Endothelial cell of umbilical vein (primary cell): ENCODE results near the gene PPFIA2. TPM values are rescaled to one million over a fixed set of nuclear protein-coding genes. Genes with fewer than 3 reads are reported as not detected.

Experiments used
- BruUV-seq: library from RNA; stranded (reverse); fragments of 400-500 nt; replicated peaks from 2 replicates; lab custom pipeline; 2021; lab: Mats Ljungman, UMichigan
- CTCF ChIA-PET: fragments of 300-600, 350-600 bp; sonication (Branson Sonifier 250); formaldehyde crosslinking; loops from one replicate; lab custom pipeline; 2021; ENCODE audit warnings: antibody characterized with exemption, inconsistent platforms; lab: Charles Lee
- POLR2A ChIA-PET: fragments of 300-600, 350-600 bp; sonication (Branson Sonifier 250); formaldehyde crosslinking; loops from one replicate; lab custom pipeline; 2021; ENCODE audit warnings: antibody characterized with exemption, inconsistent platforms; lab: Charles Lee
- DNase-seq: peaks from one replicate; pipeline ENCODE4 v3.0.0-alpha.2; 2011; ENCODE audit warnings: low read depth, low spot score
- FAIRE-seq: peaks from 2 replicates; lab custom pipeline; 2011; peaks lifted over from hg19 to GRCh38; lab: Jason Lieb, UNC
- H2AFZ ChIP-seq: 2 replicates; pipeline ENCODE4 v1.6.0; 2012; ENCODE audit warnings: low read depth, low read length, control low read depth, inconsistent platforms
- H3K27ac ChIP-seq: 2 replicates; pipeline ENCODE4 v1.5.1; 2011; ENCODE audit warnings: low read depth, mild to moderate bottlenecking, control low read depth, low read length, moderate library complexity; ENCODE audit not compliant: insufficient read depth
- H3K27me3 ChIP-seq, 2 experiments: 2 replicates each; pipeline versions ENCODE4 v1.6.0 to v1.6.1; 2011; ENCODE audit warnings: low read length in 2 of 2, mixed read lengths in 1 of 2; ENCODE audit not compliant: control insufficient read depth in 2 of 2, insufficient read depth in 2 of 2
- H3K36me3 ChIP-seq, 2 experiments: 2 replicates in 1 of 2; 3 replicates in 1 of 2; pipeline ENCODE4 v1.5.1; 2011; ENCODE audit warnings: low read length in 2 of 2, mild to moderate bottlenecking in 1 of 2, moderate library complexity in 1 of 2; ENCODE audit not compliant: control insufficient read depth in 2 of 2, insufficient read depth in 2 of 2; ENCODE audit errors: extremely low read depth in 1 of 2
- H3K4me1 ChIP-seq: 3 replicates; pipeline ENCODE4 v1.5.1; 2011; ENCODE audit warnings: mild to moderate bottlenecking, low read length; ENCODE audit not compliant: control insufficient read depth, insufficient read depth; ENCODE audit errors: extremely low read depth
- H3K4me2 ChIP-seq: 2 replicates; pipeline ENCODE4 v1.6.1; 2011; ENCODE audit warnings: low read length, control low read depth, mixed read lengths; ENCODE audit not compliant: insufficient read depth
- H3K4me3 ChIP-seq, 3 experiments: fragments of 200-600 bp in 1 of 3; sonication (generic), shearing (Covaris generic) in 1 of 3; replicated peaks in 1 of 3; 2 replicates each; pipeline ENCODE4 v1.5.1; 2011 to 2016; ENCODE audit warnings: control low read depth in 3 of 3, low read length in 3 of 3, mild to moderate bottlenecking in 2 of 3, inconsistent platforms in 1 of 3, low read depth in 1 of 3, moderate library complexity in 1 of 3; ENCODE audit not compliant: insufficient read depth in 1 of 3
- H3K79me2 ChIP-seq: 2 replicates; pipeline ENCODE4 v1.6.0; 2012; ENCODE audit warnings: low read length, inconsistent platforms; ENCODE audit not compliant: control insufficient read depth, insufficient read depth
- H3K9ac ChIP-seq: replicated peaks from 2 replicates; pipeline ENCODE3; 2011; ENCODE audit warnings: low read length, control low read depth; ENCODE audit not compliant: insufficient read depth; ENCODE audit errors: extremely low read depth
- H3K9me1 ChIP-seq: replicated peaks from 3 replicates; pipeline ENCODE4 v1.6.0; 2011; ENCODE audit warnings: mild to moderate bottlenecking, low read length; ENCODE audit not compliant: control insufficient read depth, insufficient read depth; ENCODE audit errors: extremely low read depth
- H3K9me3 ChIP-seq: replicated peaks from 2 replicates; pipeline ENCODE4 v1.5.1; 2012; ENCODE audit warnings: low read length, inconsistent platforms; ENCODE audit not compliant: control insufficient read depth, insufficient read depth
- H4K20me1 ChIP-seq: replicated peaks from 2 replicates; pipeline ENCODE3; 2011; ENCODE audit warnings: mild to moderate bottlenecking, low read length; ENCODE audit not compliant: control insufficient read depth, insufficient read depth; ENCODE audit errors: extremely low read depth
- EZH2 ChIP-seq: IDR thresholded peaks from 2 replicates; pipeline ENCODE4 v1.6.1; 2012; ENCODE audit warnings: borderline replicate concordance, low read depth, mild to moderate bottlenecking, moderate library complexity, low read length, inconsistent platforms; ENCODE audit not compliant: severe bottlenecking
- FOS ChIP-seq: IDR thresholded peaks from 2 replicates; pipeline ENCODE4 v1.6.1; 2011; ENCODE audit warnings: mild to moderate bottlenecking, low read length, moderate library complexity, borderline replicate concordance; ENCODE audit not compliant: insufficient read depth
- GATA2 ChIP-seq: IDR thresholded peaks from 2 replicates; pipeline ENCODE4 v1.7.0; 2011; ENCODE audit warnings: low read depth, mild to moderate bottlenecking, moderate library complexity, mixed read lengths, low read length; ENCODE audit not compliant: insufficient read length, insufficient read depth
- JUN ChIP-seq: IDR thresholded peaks from 2 replicates; pipeline ENCODE4 v1.6.1; 2011; ENCODE audit warnings: borderline replicate concordance, low read depth; ENCODE audit not compliant: insufficient read length, insufficient read depth
- MAX ChIP-seq: IDR thresholded peaks from 2 replicates; pipeline ENCODE4 v1.6.1; 2011; ENCODE audit not compliant: insufficient read depth, insufficient read length
- MYC ChIP-seq: IDR thresholded peaks from one replicate; pipeline ENCODE4 v1.6.1; 2011; ENCODE audit warnings: mild to moderate bottlenecking, low read depth, low read length
- POLR2A ChIP-seq: IDR thresholded peaks from 2 replicates; pipeline ENCODE4 v1.6.1; 2012; ENCODE audit warnings: low read depth, mild to moderate bottlenecking, control low read depth, low read length
- POLR2AphosphoS5 ChIP-seq: IDR thresholded peaks from 2 replicates; pipeline ENCODE4 v1.6.1; 2012; ENCODE audit warnings: low read depth, mild to moderate bottlenecking, control low read depth, low read length, moderate library complexity; ENCODE audit not compliant: insufficient read depth
- dilution Hi-C: fragments of 300-500 bp; cut with MboI; formaldehyde crosslinking; loops from one replicate; pipeline ENCODE4 v1.15.0; 2019; ENCODE audit warnings: low sequenced_read_pairs; ENCODE audit not compliant: extremely low pct_ligation_motif_present
- intact Hi-C: fragments of 100-400 bp; cut with micrococcal nuclease; formaldehyde crosslinking; loops from one replicate; pipeline ENCODE4 v1.10.0; 2022
- polyA plus RNA-seq, 4 experiments: library from polyadenylated mRNA; depleted of rRNA in 3 of 4; stranded (reverse) in 3 of 4; unstranded in 1 of 4; fragments of >200 nt; gene quantifications; 2 replicates each; pipeline versions ENCODE4 v1.2.1 to v1.2.3, GENCODE V29; 2011 to 2012; ENCODE audit warnings: missing spikeins in 1 of 4
- total RNA-seq: library from RNA; stranded (reverse); gene quantifications from 2 replicates; pipeline ENCODE4 v1.2.3, GENCODE V29; 2021
- TF ChIP-seq, protein P1 (sequence below), 2 donors: IDR thresholded peaks; 1 replicate in 1 of 2; 2 replicates in 1 of 2; pipeline ENCODE4 v1.5.1; 2011; ENCODE audit warnings: low read length in 2 of 2, mild to moderate bottlenecking in 2 of 2, moderate library complexity in 2 of 2, control low read depth in 1 of 2, inconsistent platforms in 1 of 2, low read depth in 1 of 2; ENCODE audit not compliant: insufficient read depth in 1 of 2; ENCODE audit errors: extremely low read depth in 1 of 2

PPFIA2 gene
- total and polyA plus RNA-seq, 2 donors (not counting 3 experiments of a cell fraction or from before 2014, with no cell fraction given), result not detected

DNA sequence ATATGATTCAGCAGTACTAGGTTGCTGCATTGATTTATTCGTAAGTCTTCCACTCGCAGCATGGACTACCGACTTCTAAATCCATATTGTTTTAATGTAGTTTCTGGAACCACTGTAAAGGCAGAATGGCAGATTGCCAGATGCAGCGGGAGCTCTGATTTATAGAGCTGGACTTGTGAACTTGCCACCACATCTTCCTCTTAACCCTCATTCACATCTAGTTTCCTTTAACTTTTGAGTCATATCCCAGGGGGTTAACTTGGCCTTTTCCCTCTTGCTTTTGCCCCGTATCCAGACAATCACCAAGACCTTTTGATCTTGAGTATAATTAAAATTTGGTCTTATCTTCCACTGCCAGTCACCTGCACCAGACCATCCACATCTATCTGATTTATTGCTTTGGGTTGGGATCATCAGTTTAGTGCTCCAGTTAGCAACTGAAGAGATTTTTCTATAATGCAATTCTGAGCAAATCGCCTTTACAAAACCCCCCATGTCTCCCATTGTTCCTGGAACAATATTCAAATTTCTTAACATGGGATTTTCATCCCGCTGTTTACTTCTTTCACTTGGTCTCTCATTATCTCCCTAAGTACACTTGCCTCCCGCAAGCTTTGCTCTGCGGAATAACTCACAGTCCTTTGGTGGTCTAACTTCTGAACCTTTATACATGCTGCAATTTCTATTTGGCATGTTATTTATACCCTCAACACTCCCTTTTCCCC is 550.8 kb downstream of the PPFIA2 start:
- H3K4me3 ChIP-seq, result no peak overlapping the region
- dilution Hi-C loops, result no loop called here
- CTCF ChIA-PET, result interaction anchor here (0.6 to 1.8 kb wide), 6 partner anchors 12 to 1460 kb away, joined by 3 to 8 read pairs (median 4); no protein-coding TSS in a partner anchor
- H3K36me3 ChIP-seq, result no peaks in the 10 kb centered on the region
- FAIRE-seq (no peak), DNase-seq (peak; percentile 87)
- no peaks in the 10 kb centered on the region for H3K27me3 ChIP-seq
- no peak overlapping the region for H3K27ac ChIP-seq
- H3K79me2 ChIP-seq, result no peaks in the 10 kb centered on the region
- peak overlapping the region; percentile 27 for H3K4me2 ChIP-seq
- H4K20me1 ChIP-seq, result no peaks in the 10 kb centered on the region
- no peak overlapping the region for H2AFZ ChIP-seq
- H3K4me1 ChIP-seq, result peaks cover 28% of the 10 kb centered on the region
- intact Hi-C loops, result no loop called here
- TF ChIP-seq POLR2AphosphoS5 (peak; percentile 49), FOS (peak; percentile 50), EZH2 (no peak), MAX (no peak), MYC (no peak), GATA2 (peak; percentile 84), JUN (peak; percentile 14), POLR2A (no peak)
- TF ChIP-seq, protein P1, sequence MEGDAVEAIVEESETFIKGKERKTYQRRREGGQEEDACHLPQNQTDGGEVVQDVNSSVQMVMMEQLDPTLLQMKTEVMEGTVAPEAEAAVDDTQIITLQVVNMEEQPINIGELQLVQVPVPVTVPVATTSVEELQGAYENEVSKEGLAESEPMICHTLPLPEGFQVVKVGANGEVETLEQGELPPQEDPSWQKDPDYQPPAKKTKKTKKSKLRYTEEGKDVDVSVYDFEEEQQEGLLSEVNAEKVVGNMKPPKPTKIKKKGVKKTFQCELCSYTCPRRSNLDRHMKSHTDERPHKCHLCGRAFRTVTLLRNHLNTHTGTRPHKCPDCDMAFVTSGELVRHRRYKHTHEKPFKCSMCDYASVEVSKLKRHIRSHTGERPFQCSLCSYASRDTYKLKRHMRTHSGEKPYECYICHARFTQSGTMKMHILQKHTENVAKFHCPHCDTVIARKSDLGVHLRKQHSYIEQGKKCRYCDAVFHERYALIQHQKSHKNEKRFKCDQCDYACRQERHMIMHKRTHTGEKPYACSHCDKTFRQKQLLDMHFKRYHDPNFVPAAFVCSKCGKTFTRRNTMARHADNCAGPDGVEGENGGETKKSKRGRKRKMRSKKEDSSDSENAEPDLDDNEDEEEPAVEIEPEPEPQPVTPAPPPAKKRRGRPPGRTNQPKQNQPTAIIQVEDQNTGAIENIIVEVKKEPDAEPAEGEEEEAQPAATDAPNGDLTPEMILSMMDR (IDR thresholded peaks at IDR 0.05; ENCODE audit: extremely low read depth in 1 of 2, insufficient read depth in 1 of 2, low read depth in 1 of 2, low read length in 2 of 2), result no peak
- no peaks in the 10 kb centered on the region for H3K9me1 ChIP-seq
- POLR2A ChIA-PET, result no interaction called here
- BruUV-seq, result no TSS peak
- no peak overlapping the region for H3K9ac ChIP-seq
- H3K9me3 ChIP-seq, result no peaks in the 10 kb centered on the region
